ENCODE results near the gene CAMSAP1.
"Not testable (repeated sequence)": the region's sequence is repeated elsewhere in the genome, so short reads cannot be mapped to it uniquely, and the experiment has no call there.

The CAMSAP1 gene

GRCh38 chr9:135898634-135899407 lies 8.5 kb downstream of the CAMSAP1 start:
- DNase-seq = peak; percentile 53

GRCh38 chr9:135896626-135897025 lies 10.7 kb downstream of the CAMSAP1 start:
- DNase-seq = no peak

GRCh38 chr9:135896205-135896604 lies 11.1 kb downstream of the CAMSAP1 start:
- no peak for DNase-seq

GRCh38 chr9:135895202-135895848 lies 12.0 kb downstream of the CAMSAP1 start:
- peak; percentile 30 for DNase-seq

GRCh38 chr9:135893104-135893503 lies 14.2 kb downstream of the CAMSAP1 start:
- no peak for DNase-seq

GRCh38 chr9:135892327-135892726 lies 15.0 kb downstream of the CAMSAP1 start:
- DNase-seq = not testable (repeated sequence)

- DNase-seq = no peak
These were observed 16.2 kb downstream of the CAMSAP1 start for GRCh38 chr9:135891027-135891631.

- no peak for DNase-seq
These were observed 16.9 kb downstream of the CAMSAP1 start for GRCh38 chr9:135890190-135891026.

GRCh38 chr9:135889564-135890189 lies 17.7 kb downstream of the CAMSAP1 start:
- no peak for DNase-seq

- DNase-seq = no peak
These were observed 18.5 kb downstream of the CAMSAP1 start for GRCh38 chr9:135888766-135889394.

- no peak for DNase-seq
These were observed 19.1 kb downstream of the CAMSAP1 start for GRCh38 chr9:135888126-135888765.

GRCh38 chr9:135887585-135888050 lies 19.7 kb downstream of the CAMSAP1 start:
- no peak for DNase-seq

GRCh38 chr9:135887021-135887507 lies 20.3 kb downstream of the CAMSAP1 start:
- peak; percentile 44 for DNase-seq

- peak; percentile 82 for DNase-seq
These were observed 21.0 kb downstream of the CAMSAP1 start for GRCh38 chr9:135886147-135886981.

GRCh38 chr9:135885100-135885853 lies 22.1 kb downstream of the CAMSAP1 start:
- DNase-seq = peak; percentile 70

- DNase-seq = peak; percentile 46
These were observed 22.9 kb downstream of the CAMSAP1 start for GRCh38 chr9:135884328-135885035.

- no peak for DNase-seq
These were observed 23.8 kb downstream of the CAMSAP1 start for GRCh38 chr9:135883410-135884089.

GRCh38 chr9:135882011-135882410 lies 25.3 kb downstream of the CAMSAP1 start:
- DNase-seq = no peak

All from fibroblast of skin of back (primary cell).